AG09309 (cell line): Measurements from ENCODE around the gene YIPF3.
A peak's percentile ranks its signal among the peaks of the same experiment; 100 is the strongest.

ENCODE experiments used
- DNase-seq: peaks from one replicate; pipeline ENCODE4 v3.0.0-alpha.2; 2010; ENCODE audit warnings: low read depth
- H3K4me3 ChIP-seq: 2 replicates; pipeline ENCODE4 v1.5.1; 2011; ENCODE audit warnings: mild to moderate bottlenecking, low read depth, low read length, moderate library complexity; ENCODE audit not compliant: control insufficient read depth
- CTCF ChIP-seq: IDR thresholded peaks from 2 replicates; pipeline ENCODE4 v1.5.1; 2011; ENCODE audit warnings: mild to moderate bottlenecking, low read depth, low read length, inconsistent platforms; ENCODE audit not compliant: insufficient read depth, control insufficient read depth; ENCODE audit errors: missing control alignments

The YIPF3 gene

DNA sequence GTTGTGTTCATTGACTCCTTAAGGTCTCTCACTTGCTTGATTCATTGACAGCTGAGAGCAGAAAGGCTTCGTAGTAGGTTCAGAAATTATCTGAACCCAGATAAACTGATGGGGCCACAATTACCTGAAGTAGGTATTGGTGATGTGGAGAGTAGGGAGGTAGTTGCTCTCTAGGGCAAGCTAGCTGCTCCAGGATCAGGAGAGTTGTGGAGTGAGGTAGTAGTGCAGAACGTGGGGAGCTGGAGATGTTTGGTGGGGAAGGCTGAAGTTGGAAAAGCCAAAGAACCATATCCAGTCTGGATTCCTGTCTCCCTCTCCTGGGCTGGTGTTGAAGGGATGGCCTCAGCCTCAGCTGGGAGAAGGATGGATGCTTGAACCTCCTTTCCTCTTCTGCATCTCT lies 23.5 kb downstream of the YIPF3 start:
- DNase-seq: no peak
- no peak for TF ChIP-seq CTCF
- H3K4me3 ChIP-seq: no peak overlapping the region

- no peak for TF ChIP-seq CTCF
- H3K4me3 ChIP-seq: peak overlapping the region; percentile 10; the same call in 1 of the 2 replicates
- no peak for DNase-seq
These were observed 24.1 kb downstream of the YIPF3 start for GRCh38 chr6:43492673-43493072.

GRCh38 chr6:43491750-43492661 lies 24.7 kb downstream of the YIPF3 start:
- no peak for TF ChIP-seq CTCF
- peak overlapping the region; percentile 10; the same call in 1 of the 2 replicates for H3K4me3 ChIP-seq
- no peak for DNase-seq

DNA sequence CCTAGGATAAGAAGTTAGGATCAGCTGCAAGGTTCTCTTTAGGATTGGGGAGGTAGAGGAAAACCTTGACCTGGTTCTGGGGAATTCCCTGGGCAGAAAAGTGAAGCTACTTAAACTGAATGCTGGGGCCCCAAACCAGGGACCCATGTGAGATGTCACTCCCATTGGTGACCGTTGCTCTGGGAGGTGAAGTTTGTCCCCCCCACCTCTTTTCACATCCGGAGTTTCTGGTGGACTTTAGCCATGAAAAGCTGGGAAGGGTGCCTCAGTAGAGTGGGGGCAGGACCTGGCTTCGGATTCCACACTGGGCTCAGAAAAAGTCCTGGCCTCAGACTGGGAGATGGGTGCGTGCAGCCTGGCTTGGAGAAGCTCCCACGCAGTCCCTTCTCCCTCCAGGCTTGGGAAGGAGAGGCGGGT lies 26.2 kb downstream of the YIPF3 start:
- no peak for DNase-seq
- no peak overlapping the region for H3K4me3 ChIP-seq
- no peak for TF ChIP-seq CTCF

GRCh38 chr6:43489277-43490072 lies 27.3 kb downstream of the YIPF3 start:
- TF ChIP-seq CTCF: no peak
- no peak for DNase-seq
- H3K4me3 ChIP-seq: no peak overlapping the region

GRCh38 chr6:43488667-43489276 lies 28.0 kb downstream of the YIPF3 start:
- no peak for DNase-seq
- H3K4me3 ChIP-seq: no peak overlapping the region
- TF ChIP-seq CTCF: no peak
